Neuron (in vitro differentiated cells): ENCODE data around the gene SUSD1.
"Not testable (repeated sequence)": the region's sequence is repeated elsewhere in the genome, so short reads cannot be mapped to it uniquely, and the experiment has no call there.

Experiments used
- H2AFZ ChIP-seq: one replicate; pipeline ENCODE4 v1.6.1; 2013; ENCODE audit warnings: low read depth, mild to moderate bottlenecking, inconsistent platforms, low read length, moderate library complexity
- H3K27me3 ChIP-seq: one replicate; pipeline ENCODE4 v1.6.1; 2013; ENCODE audit warnings: low read length; ENCODE audit not compliant: insufficient read depth
- H3K36me3 ChIP-seq: one replicate; pipeline ENCODE4 v1.6.1; 2013; ENCODE audit warnings: low read length; ENCODE audit not compliant: insufficient read depth
- H3K4me1 ChIP-seq: one replicate; pipeline ENCODE4 v1.6.1; 2013; ENCODE audit warnings: low read length; ENCODE audit not compliant: insufficient read depth
- H3K4me3 ChIP-seq: 2 replicates; pipeline ENCODE4 v1.5.1; 2013; ENCODE audit warnings: mild to moderate bottlenecking, low read length, moderate library complexity
- H3K9me3 ChIP-seq: one replicate; pipeline ENCODE4 v1.6.1; 2013; ENCODE audit warnings: low read length

SUSD1 gene

GRCh38 chr9:112174965-112175795 lies at the start of gene SUSD1:
Gene SUSD1 (minus strand): TSS chr9:112175297. CDS start chr9:112175235, 62 bp downstream.
- Histone ChIP-seq H3K36me3 (no peaks in the 10 kb centered on the region), H3K4me3 (peak within 1 kb of the TSS; percentile 45), H2AFZ (peak within 1 kb of the TSS; percentile 60), H3K4me1 (peaks cover under 1% of the 10 kb centered on the region), H3K27me3 (no peaks in the 10 kb centered on the region), H3K9me3 (peaks cover 4% of the 10 kb centered on the region)

DNA sequence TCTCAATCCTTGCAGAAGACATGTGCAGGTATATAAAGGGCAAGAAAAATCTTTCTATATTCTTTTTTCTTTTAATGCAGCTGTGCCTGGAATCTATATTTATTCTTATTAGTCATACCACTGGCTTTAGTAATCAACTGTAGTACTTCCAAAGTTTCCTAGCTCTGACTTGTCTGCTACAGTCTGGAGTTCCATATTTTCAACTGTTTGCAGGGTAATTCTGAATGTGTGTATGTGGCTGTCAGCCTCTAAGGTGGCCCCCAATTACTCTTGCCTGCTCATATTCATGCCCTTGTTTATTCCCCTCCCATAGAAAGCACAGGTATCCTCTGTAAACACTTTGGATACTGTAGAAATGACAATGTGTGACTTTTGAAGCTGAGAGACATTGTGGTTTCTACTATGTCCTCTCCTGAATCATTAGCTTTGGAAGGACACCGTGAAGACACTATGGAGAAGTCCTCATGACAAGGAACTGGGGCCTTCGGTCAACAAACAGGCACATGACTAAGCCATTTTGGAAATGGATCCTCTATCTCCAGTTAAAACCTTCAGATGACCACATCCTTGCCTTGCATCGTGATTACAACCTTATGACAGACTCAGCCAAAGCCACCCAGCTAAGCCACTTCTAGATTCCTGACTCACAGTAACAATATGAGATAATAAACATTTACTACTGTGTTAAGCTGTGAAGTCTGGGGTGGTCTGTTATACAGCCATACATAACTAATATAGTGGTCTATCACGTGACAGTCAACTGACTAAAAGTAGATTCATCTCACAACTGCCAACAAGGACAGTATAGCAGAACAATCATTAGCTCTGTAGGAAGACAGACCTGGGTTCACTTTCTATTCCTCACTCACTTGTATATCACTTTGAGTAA lies 49.5 kb upstream of the SUSD1 start:
- H3K9me3 ChIP-seq, result no peaks in the 10 kb centered on the region
- peaks cover 4% of the 10 kb centered on the region for H3K4me1 ChIP-seq
- H2AFZ ChIP-seq, result no peak overlapping the region
- H3K4me3 ChIP-seq, result no peak overlapping the region
- no peaks in the 10 kb centered on the region for H3K27me3 ChIP-seq
- peaks cover 58% of the 10 kb centered on the region for H3K36me3 ChIP-seq

DNA sequence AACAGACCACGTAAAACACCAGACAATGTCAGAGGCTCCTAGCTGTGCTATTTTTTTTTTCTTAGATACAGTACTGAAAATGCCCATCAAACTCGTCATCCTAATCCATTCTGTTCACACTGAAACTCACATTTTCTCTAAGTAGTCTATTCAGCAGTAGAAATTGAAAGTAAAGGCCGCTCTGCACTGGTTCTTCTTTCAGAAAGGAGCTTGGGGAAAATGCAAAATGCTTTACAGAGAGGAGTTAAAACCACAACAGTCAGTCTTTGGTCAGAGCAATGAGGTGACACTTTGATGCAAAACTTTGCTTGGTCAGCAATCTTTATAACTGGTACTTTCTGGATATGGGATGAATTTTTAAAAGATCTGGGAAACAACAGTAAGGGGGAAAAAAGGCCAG lies 43.8 kb upstream of the SUSD1 start:
- peaks cover 34% of the 10 kb centered on the region for H3K36me3 ChIP-seq
- peaks cover 10% of the 10 kb centered on the region for H3K4me1 ChIP-seq
- no peaks in the 10 kb centered on the region for H3K9me3 ChIP-seq
- no peaks in the 10 kb centered on the region for H3K27me3 ChIP-seq
- no peak overlapping the region for H2AFZ ChIP-seq
- H3K4me3 ChIP-seq, result no peak overlapping the region

DNA sequence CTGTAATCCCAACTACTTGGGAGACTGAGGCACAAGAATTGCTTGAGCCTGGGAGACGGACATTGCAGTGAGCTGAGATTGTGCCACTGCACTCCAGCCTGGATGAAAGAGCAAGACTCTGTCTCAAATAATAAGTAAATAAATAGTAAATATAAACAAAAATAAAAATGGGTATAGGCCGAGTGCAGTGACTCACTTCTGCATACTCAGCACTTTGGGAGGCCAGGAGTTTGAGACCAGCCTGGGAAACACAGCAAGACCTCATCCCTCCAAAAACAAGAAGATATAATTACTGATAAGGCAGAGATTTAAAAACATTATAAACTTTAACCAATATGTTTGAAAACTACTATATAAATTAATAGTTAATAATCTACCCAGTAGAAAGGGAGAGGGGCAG lies 37.8 kb upstream of the SUSD1 start:
- peaks cover 3% of the 10 kb centered on the region for H3K9me3 ChIP-seq
- no peak overlapping the region for H3K4me3 ChIP-seq
- peaks cover 37% of the 10 kb centered on the region for H3K36me3 ChIP-seq
- H2AFZ ChIP-seq, result no peak overlapping the region
- H3K4me1 ChIP-seq, result no peaks in the 10 kb centered on the region
- H3K27me3 ChIP-seq, result no peaks in the 10 kb centered on the region

DNA sequence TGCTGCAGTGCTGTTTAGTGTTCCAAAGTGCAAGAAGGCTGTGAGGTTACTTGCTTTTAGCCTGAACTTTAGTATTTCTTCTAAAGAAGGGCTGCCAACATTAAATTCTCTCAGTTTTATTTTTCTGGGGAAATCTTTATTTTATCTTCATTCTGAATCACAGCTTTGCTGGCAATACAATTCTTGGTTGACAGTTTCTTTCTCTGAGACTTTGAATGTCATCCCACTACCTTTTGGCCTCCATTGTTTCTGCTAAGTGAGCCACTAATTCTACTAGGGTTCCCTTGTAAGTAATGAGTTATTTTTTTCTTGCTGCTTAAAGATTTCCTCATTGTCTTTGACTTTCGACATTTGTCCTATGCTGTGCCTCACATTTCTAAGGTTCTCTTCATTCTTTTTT lies 32.4 kb upstream of the SUSD1 start:
- Histone ChIP-seq H3K9me3 (peaks cover 8% of the 10 kb centered on the region), H3K4me3 (no peak overlapping the region), H3K36me3 (peaks cover 29% of the 10 kb centered on the region), H2AFZ (no peak overlapping the region), H3K4me1 (no peaks in the 10 kb centered on the region), H3K27me3 (no peaks in the 10 kb centered on the region)

GRCh38 chr9:112203536-112203935 lies 28.4 kb upstream of the SUSD1 start:
- Histone ChIP-seq H3K9me3 (peaks cover 6% of the 10 kb centered on the region), H3K27me3 (no peaks in the 10 kb centered on the region), H3K4me3 (no peak overlapping the region), H3K36me3 (peaks cover 9% of the 10 kb centered on the region), H3K4me1 (no peaks in the 10 kb centered on the region), H2AFZ (no peak overlapping the region)

DNA sequence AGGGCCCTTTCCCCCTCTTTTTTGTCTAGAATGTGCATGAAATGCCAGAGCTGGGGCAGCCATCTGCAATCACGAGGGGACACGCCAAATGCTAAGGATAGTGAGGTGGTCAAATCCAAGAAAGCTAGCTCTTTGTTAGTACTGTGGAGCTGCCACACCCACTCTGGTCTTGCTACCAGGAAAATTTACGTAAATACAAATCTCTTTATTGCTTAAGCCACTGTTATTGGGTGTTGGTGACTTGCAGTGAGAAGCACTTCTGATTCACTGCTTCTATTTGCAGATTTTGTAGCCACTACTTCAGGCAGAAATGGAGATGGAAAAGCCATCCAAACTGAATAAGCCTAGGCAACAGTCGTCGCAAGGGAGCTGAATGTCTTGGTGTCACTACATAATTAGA lies 25.6 kb upstream of the SUSD1 start:
- H3K36me3 ChIP-seq, result peaks cover 2% of the 10 kb centered on the region
- H3K4me3 ChIP-seq, result no peak overlapping the region
- no peaks in the 10 kb centered on the region for H3K9me3 ChIP-seq
- no peak overlapping the region for H2AFZ ChIP-seq
- H3K27me3 ChIP-seq, result no peaks in the 10 kb centered on the region
- H3K4me1 ChIP-seq, result no peaks in the 10 kb centered on the region

GRCh38 chr9:112198646-112199045 lies 23.5 kb upstream of the SUSD1 start:
- Histone ChIP-seq H3K36me3 (no peaks in the 10 kb centered on the region), H3K9me3 (no peaks in the 10 kb centered on the region), H2AFZ (no peak overlapping the region), H3K4me1 (no peaks in the 10 kb centered on the region), H3K27me3 (no peaks in the 10 kb centered on the region), H3K4me3 (no peak overlapping the region)

DNA sequence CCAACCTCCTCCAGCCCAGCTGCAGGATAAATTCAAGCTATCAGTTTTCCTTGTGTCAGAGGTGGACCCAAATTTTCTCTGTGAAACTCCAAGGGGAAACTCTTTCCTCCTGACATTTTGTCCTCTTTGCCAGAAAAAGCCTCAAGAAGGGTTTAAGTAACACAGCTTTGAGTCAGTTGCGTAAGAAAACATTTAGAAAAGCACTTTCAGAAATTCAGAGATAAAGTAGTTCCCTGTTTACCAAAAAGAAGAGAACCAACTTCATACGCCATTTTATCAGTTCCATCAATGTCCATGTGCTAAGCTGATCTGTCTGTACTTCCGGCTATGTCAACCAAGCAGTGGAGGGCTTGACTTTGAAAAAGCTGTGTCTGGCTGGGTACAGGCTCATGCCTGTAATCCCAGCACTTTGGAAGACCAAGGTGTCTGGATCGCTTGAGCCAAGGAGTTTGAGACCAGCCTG lies 19.9 kb upstream of the SUSD1 start:
- no peaks in the 10 kb centered on the region for H3K4me1 ChIP-seq
- H3K4me3 ChIP-seq, result no peak overlapping the region
- no peaks in the 10 kb centered on the region for H3K27me3 ChIP-seq
- no peak overlapping the region for H2AFZ ChIP-seq
- no peaks in the 10 kb centered on the region for H3K36me3 ChIP-seq
- H3K9me3 ChIP-seq, result no peaks in the 10 kb centered on the region

GRCh38 chr9:112193572-112194288 lies 18.6 kb upstream of the SUSD1 start:
- Histone ChIP-seq H3K27me3 (no peaks in the 10 kb centered on the region), H3K4me1 (no peaks in the 10 kb centered on the region), H3K4me3 (no peak overlapping the region), H3K36me3 (no peaks in the 10 kb centered on the region), H2AFZ (no peak overlapping the region), H3K9me3 (no peaks in the 10 kb centered on the region)

DNA sequence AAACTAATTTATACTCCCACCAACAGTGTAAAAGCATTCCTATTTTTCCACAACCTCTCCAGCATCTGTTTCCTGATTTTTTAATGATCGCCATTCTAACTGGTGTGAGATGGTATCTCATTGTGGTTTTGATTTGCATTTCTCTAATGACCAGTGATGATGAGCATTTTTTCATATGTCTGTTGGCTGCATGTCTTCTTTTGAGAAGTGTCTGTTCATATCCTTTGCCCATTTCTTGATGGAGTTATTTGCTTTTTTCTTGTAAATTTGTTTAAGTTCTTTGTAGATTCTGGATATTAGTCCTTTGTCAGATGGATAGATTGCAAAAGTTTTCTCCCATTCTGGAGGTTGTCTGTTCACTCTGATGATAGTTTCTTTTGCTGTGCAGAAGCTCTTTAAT lies 15.2 kb upstream of the SUSD1 start:
- H3K4me1 ChIP-seq, H2AFZ ChIP-seq, H3K27me3 ChIP-seq, H3K9me3 ChIP-seq, H3K36me3 ChIP-seq, H3K4me3 ChIP-seq: not testable (repeated sequence)

DNA sequence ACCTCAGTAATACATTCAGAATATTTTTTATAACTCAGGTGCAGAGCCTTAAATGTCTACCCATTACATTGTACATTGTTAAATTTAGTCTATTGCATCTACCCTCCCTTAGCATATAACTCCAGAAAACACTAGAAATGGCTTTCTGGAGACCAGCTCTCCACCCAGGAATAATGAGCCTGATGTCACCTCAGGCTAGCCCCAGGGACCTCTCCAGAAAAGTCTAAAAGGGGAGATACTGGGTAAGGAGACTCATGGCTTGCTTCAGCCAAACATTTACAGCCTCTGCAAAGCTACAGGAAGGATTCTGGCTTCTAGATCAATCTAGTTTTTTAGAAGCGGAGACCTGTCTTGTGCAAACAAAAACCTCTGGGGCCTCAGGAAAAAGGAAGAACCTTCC lies 13.8 kb upstream of the SUSD1 start:
- H3K9me3 ChIP-seq, result no peaks in the 10 kb centered on the region
- H3K4me1 ChIP-seq, result no peaks in the 10 kb centered on the region
- H3K27me3 ChIP-seq, result no peaks in the 10 kb centered on the region
- H3K4me3 ChIP-seq, result no peak overlapping the region
- H3K36me3 ChIP-seq, result no peaks in the 10 kb centered on the region
- no peak overlapping the region for H2AFZ ChIP-seq

DNA sequence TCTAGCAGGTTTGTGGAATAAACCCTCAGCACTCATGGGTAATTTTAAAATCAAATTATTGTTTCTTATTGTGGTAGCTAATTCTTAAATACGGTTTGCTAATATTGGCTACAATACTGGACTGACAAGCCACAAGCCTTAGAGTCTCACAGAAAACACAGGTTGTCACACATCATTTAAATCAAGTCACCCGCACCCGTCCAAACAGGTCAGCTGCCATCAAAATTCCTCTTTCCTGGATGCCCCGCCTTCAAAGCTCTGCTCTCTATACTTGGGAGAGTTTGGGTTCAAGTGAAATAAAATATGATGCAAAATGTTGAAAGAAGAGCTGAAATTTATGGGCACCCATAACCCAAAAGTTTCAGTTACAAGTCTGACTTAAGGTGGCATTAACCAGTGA lies 12.3 kb upstream of the SUSD1 start:
- no peak overlapping the region for H2AFZ ChIP-seq
- H3K4me1 ChIP-seq, result no peaks in the 10 kb centered on the region
- no peaks in the 10 kb centered on the region for H3K27me3 ChIP-seq
- H3K36me3 ChIP-seq, result no peaks in the 10 kb centered on the region
- no peaks in the 10 kb centered on the region for H3K9me3 ChIP-seq
- no peak overlapping the region for H3K4me3 ChIP-seq
